HEK293 (cell line): ENCODE results near the gene USP3.

Experiments used
- BCL11A ChIP-seq: fragments of 450-650 bp; formaldehyde crosslinking; IDR thresholded peaks from 2 replicates; pipeline ENCODE4 v1.5.1; 2016; ENCODE audit warnings: low read depth, missing biosample characterization, missing genetic modification characterization
- ELK4 ChIP-seq: IDR thresholded peaks from 2 replicates; pipeline ENCODE4 v1.6.1; 2011; ENCODE audit warnings: mild to moderate bottlenecking, low read depth, low read length, borderline replicate concordance
- GLIS1 ChIP-seq: fragments of 450-650 bp; formaldehyde crosslinking; IDR thresholded peaks from 2 replicates; pipeline ENCODE4 v1.5.1; 2016; ENCODE audit warnings: missing biosample characterization, missing genetic modification characterization
- SP7 ChIP-seq: fragments of 450-650 bp; formaldehyde crosslinking; IDR thresholded peaks from 2 replicates; pipeline ENCODE4 v1.5.1; 2016; ENCODE audit warnings: missing biosample characterization, missing genetic modification characterization
- TSHZ1 ChIP-seq: fragments of 450-650 bp; formaldehyde crosslinking; IDR thresholded peaks from 2 replicates; pipeline ENCODE4 v1.5.1; 2016; ENCODE audit warnings: missing biosample characterization, missing genetic modification characterization, borderline replicate concordance
- ZBTB1 ChIP-seq: fragments of 450-650 bp; formaldehyde crosslinking; IDR thresholded peaks from 2 replicates; pipeline ENCODE4 v1.5.1; 2016; ENCODE audit warnings: missing biosample characterization, missing genetic modification characterization
- ZIC2 ChIP-seq: fragments of 450-650 bp; formaldehyde crosslinking; IDR thresholded peaks from 2 replicates; pipeline ENCODE4 v1.5.1; 2016; ENCODE audit warnings: missing biosample characterization, missing genetic modification characterization
- ZNF112 ChIP-seq: fragments of 450-650 bp; formaldehyde crosslinking; IDR thresholded peaks from 2 replicates; pipeline ENCODE4 v1.5.0; 2017; ENCODE audit warnings: missing biosample characterization, missing genetic modification characterization
- ZNF157 ChIP-seq: fragments of 450-650 bp; formaldehyde crosslinking; IDR thresholded peaks from 2 replicates; pipeline ENCODE4 v1.5.1; 2016; ENCODE audit warnings: missing biosample characterization, missing genetic modification characterization
- ZNF214 ChIP-seq: fragments of 450-650 bp; formaldehyde crosslinking; IDR thresholded peaks from 2 replicates; pipeline ENCODE4 v1.5.1; 2017; ENCODE audit warnings: missing biosample characterization, mild to moderate bottlenecking, missing genetic modification characterization, borderline replicate concordance
- ZNF248 ChIP-seq: fragments of 450-650 bp; formaldehyde crosslinking; IDR thresholded peaks from 2 replicates; pipeline ENCODE4 v1.5.1; 2017; ENCODE audit warnings: missing biosample characterization, missing genetic modification characterization
- ZNF324 ChIP-seq: fragments of 450-650 bp; formaldehyde crosslinking; IDR thresholded peaks from 2 replicates; pipeline ENCODE4 v1.5.1; 2016; ENCODE audit warnings: missing biosample characterization, missing genetic modification characterization
- ZNF416 ChIP-seq: fragments of 450-650 bp; formaldehyde crosslinking; IDR thresholded peaks from 2 replicates; pipeline ENCODE4 v1.5.1; 2016; ENCODE audit warnings: missing biosample characterization, missing genetic modification characterization
- ZNF521 ChIP-seq: fragments of 450-650 bp; formaldehyde crosslinking; IDR thresholded peaks from 2 replicates; pipeline ENCODE4 v1.5.1; 2017; ENCODE audit warnings: missing biosample characterization, mild to moderate bottlenecking, missing genetic modification characterization
- ZNF529 ChIP-seq: fragments of 450-650 bp; formaldehyde crosslinking; IDR thresholded peaks from 2 replicates; pipeline ENCODE4 v1.5.1; 2017; ENCODE audit warnings: missing genetic modification characterization, missing biosample characterization; ENCODE audit not compliant: insufficient replicate concordance
- ZNF560 ChIP-seq: fragments of 450-650 bp; formaldehyde crosslinking; IDR thresholded peaks from 2 replicates; pipeline ENCODE4 v1.5.1; 2017; ENCODE audit warnings: missing biosample characterization, missing genetic modification characterization, borderline replicate concordance
- ZNF707 ChIP-seq: fragments of 450-650 bp; formaldehyde crosslinking; IDR thresholded peaks from 2 replicates; pipeline ENCODE4 v1.5.1; 2016; ENCODE audit warnings: missing biosample characterization, missing genetic modification characterization
- ZNF843 ChIP-seq: fragments of 450-650 bp; formaldehyde crosslinking; IDR thresholded peaks from 2 replicates; pipeline ENCODE4 v1.5.1; 2016; ENCODE audit warnings: missing biosample characterization, missing genetic modification characterization
- ZSCAN23 ChIP-seq: fragments of 450-650 bp; formaldehyde crosslinking; IDR thresholded peaks from 2 replicates; pipeline ENCODE4 v1.5.1; 2016; ENCODE audit warnings: missing biosample characterization, missing genetic modification characterization
- TF ChIP-seq, protein P1 (sequence below): fragments of 450-650 bp; formaldehyde crosslinking; IDR thresholded peaks from 2 replicates; pipeline ENCODE4 v1.5.1; 2016; ENCODE audit warnings: missing biosample characterization, missing genetic modification characterization, borderline replicate concordance
- TF ChIP-seq, protein P2 (sequence below): fragments of 450-650 bp; formaldehyde crosslinking; IDR thresholded peaks from 2 replicates; pipeline ENCODE4 v1.5.1; 2016; ENCODE audit warnings: missing biosample characterization, missing genetic modification characterization
- TF ChIP-seq, protein P3 (sequence below): fragments of 450-650 bp; formaldehyde crosslinking; IDR thresholded peaks from 2 replicates; pipeline ENCODE4 v1.5.1; 2016; ENCODE audit warnings: missing biosample characterization, missing genetic modification characterization
- TF ChIP-seq, protein P4 (sequence below): fragments of 450-650 bp; formaldehyde crosslinking; IDR thresholded peaks from 2 replicates; pipeline ENCODE4 v1.5.1; 2016; ENCODE audit warnings: missing biosample characterization, missing genetic modification characterization

USP3 gene

GRCh38 chr15:63473999-63474809 is 30.2 kb upstream of the USP3 start (continued):
- TF ChIP-seq, protein P1, sequence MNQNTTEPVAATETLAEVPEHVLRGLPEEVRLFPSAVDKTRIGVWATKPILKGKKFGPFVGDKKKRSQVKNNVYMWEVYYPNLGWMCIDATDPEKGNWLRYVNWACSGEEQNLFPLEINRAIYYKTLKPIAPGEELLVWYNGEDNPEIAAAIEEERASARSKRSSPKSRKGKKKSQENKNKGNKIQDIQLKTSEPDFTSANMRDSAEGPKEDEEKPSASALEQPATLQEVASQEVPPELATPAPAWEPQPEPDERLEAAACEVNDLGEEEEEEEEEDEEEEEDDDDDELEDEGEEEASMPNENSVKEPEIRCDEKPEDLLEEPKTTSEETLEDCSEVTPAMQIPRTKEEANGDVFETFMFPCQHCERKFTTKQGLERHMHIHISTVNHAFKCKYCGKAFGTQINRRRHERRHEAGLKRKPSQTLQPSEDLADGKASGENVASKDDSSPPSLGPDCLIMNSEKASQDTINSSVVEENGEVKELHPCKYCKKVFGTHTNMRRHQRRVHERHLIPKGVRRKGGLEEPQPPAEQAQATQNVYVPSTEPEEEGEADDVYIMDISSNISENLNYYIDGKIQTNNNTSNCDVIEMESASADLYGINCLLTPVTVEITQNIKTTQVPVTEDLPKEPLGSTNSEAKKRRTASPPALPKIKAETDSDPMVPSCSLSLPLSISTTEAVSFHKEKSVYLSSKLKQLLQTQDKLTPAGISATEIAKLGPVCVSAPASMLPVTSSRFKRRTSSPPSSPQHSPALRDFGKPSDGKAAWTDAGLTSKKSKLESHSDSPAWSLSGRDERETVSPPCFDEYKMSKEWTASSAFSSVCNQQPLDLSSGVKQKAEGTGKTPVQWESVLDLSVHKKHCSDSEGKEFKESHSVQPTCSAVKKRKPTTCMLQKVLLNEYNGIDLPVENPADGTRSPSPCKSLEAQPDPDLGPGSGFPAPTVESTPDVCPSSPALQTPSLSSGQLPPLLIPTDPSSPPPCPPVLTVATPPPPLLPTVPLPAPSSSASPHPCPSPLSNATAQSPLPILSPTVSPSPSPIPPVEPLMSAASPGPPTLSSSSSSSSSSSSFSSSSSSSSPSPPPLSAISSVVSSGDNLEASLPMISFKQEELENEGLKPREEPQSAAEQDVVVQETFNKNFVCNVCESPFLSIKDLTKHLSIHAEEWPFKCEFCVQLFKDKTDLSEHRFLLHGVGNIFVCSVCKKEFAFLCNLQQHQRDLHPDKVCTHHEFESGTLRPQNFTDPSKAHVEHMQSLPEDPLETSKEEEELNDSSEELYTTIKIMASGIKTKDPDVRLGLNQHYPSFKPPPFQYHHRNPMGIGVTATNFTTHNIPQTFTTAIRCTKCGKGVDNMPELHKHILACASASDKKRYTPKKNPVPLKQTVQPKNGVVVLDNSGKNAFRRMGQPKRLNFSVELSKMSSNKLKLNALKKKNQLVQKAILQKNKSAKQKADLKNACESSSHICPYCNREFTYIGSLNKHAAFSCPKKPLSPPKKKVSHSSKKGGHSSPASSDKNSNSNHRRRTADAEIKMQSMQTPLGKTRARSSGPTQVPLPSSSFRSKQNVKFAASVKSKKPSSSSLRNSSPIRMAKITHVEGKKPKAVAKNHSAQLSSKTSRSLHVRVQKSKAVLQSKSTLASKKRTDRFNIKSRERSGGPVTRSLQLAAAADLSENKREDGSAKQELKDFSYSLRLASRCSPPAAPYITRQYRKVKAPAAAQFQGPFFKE (tag by site-specific recombination) = no peak
- TF ChIP-seq ZNF112 (no peak), ZNF157 (tag by site-specific recombination) (no peak), ZIC2 (tag by site-specific recombination) (peak; percentile 57), SP7 (tag by site-specific recombination) (0 out of 2 replicates have a peak, but pooled peaks have one; percentile 24), ZNF416 (tag by site-specific recombination) (no peak), BCL11A (tag by site-specific recombination) (no peak), ZNF843 (tag by site-specific recombination) (no peak), ZNF521 (tag by site-specific recombination) (no peak), ZSCAN23 (tag by site-specific recombination) (no peak), ELK4 (no peak), ZBTB1 (tag by site-specific recombination) (no peak), ZNF529 (no peak), ZNF707 (tag by site-specific recombination) (no peak), TSHZ1 (tag by site-specific recombination) (no peak), ZNF248 (tag by site-specific recombination) (no peak), ZNF560 (tag by site-specific recombination) (no peak), GLIS1 (tag by site-specific recombination) (peak; percentile 78), ZNF214 (tag by site-specific recombination) (no peak), ZNF324 (tag by site-specific recombination) (no peak)
- TF ChIP-seq, protein P2, sequence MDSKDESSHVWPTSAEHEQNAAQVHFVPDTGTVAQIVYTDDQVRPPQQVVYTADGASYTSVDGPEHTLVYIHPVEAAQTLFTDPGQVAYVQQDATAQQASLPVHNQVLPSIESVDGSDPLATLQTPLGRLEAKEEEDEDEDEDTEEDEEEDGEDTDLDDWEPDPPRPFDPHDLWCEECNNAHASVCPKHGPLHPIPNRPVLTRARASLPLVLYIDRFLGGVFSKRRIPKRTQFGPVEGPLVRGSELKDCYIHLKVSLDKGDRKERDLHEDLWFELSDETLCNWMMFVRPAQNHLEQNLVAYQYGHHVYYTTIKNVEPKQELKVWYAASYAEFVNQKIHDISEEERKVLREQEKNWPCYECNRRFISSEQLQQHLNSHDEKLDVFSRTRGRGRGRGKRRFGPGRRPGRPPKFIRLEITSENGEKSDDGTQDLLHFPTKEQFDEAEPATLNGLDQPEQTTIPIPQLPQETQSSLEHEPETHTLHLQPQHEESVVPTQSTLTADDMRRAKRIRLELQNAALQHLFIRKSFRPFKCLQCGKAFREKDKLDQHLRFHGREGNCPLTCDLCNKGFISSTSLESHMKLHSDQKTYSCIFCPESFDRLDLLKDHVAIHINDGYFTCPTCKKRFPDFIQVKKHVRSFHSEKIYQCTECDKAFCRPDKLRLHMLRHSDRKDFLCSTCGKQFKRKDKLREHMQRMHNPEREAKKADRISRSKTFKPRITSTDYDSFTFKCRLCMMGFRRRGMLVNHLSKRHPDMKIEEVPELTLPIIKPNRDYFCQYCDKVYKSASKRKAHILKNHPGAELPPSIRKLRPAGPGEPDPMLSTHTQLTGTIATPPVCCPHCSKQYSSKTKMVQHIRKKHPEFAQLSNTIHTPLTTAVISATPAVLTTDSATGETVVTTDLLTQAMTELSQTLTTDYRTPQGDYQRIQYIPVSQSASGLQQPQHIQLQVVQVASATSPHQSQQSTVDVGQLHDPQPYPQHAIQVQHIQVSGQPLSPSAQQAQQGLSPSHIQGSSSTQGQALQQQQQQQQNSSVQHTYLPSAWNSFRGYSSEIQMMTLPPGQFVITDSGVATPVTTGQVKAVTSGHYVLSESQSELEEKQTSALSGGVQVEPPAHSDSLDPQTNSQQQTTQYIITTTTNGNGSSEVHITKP (tag by site-specific recombination) = no peak
- TF ChIP-seq, protein P3, sequence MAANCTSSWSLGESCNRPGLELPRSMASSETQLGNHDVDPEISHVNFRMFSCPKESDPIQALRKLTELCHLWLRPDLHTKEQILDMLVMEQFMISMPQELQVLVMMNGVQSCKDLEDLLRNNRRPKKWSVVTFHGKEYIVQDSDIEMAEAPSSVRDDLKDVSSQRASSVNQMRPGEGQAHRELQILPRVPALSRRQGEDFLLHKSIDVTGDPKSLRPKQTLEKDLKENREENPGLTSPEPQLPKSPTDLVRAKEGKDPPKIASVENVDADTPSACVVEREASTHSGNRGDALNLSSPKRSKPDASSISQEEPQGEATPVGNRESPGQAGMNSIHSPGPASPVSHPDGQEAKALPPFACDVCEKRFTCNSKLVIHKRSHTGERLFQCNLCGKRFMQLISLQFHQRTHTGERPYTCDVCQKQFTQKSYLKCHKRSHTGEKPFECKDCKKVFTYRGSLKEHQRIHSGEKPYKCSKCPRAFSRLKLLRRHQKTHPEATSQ = no peak
- TF ChIP-seq, protein P4, sequence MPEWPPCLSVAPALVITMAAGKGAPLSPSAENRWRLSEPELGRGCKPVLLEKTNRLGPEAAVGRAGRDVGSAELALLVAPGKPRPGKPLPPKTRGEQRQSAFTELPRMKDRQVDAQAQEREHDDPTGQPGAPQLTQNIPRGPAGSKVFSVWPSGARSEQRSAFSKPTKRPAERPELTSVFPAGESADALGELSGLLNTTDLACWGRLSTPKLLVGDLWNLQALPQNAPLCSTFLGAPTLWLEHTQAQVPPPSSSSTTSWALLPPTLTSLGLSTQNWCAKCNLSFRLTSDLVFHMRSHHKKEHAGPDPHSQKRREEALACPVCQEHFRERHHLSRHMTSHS (tag by site-specific recombination) = no peak
